GM12874 (cell line): ENCODE measurements around the gene NRTN.

Experiments used
- CTCF ChIP-seq: IDR thresholded peaks from 2 replicates; pipeline ENCODE4 v1.5.1; 2011; ENCODE audit warnings: low read depth, mild to moderate bottlenecking, control low read depth, low read length, moderate library complexity; ENCODE audit not compliant: insufficient read depth

Gene NRTN

GRCh38 chr19:5804516-5805461 is at the start of gene NRTN:
Gene NRTN, plus strand, starts transcription at chr19:5805067. Its CDS starts 19,099 bp downstream, at chr19:5824166.
- TF ChIP-seq CTCF = no peak

- TF ChIP-seq CTCF = no peak
These were observed 42.2 kb upstream of the NRTN start for GRCh38 chr19:5762608-5763217.

GRCh38 chr19:5765220-5765619 is 39.6 kb upstream of the NRTN start:
- TF ChIP-seq CTCF = no peak

GRCh38 chr19:5767949-5768348 is 36.9 kb upstream of the NRTN start:
- TF ChIP-seq CTCF = no peak

GRCh38 chr19:5772416-5772815 is 32.5 kb upstream of the NRTN start:
- TF ChIP-seq CTCF = no peak

GRCh38 chr19:5773276-5773675 is 31.6 kb upstream of the NRTN start:
- TF ChIP-seq CTCF = no peak

GRCh38 chr19:5774921-5775320 is 29.9 kb upstream of the NRTN start:
- no peak for TF ChIP-seq CTCF
